IPS DF 4.7 (cell line): ENCODE data around the gene RAB1A.

Source experiments
- DNase-seq: peaks from one replicate; pipeline ENCODE4 v3.0.0-alpha.2; 2013; ENCODE audit warnings: low spot score; ENCODE audit errors: extremely low read depth

RAB1A gene

GRCh38 chr2:65061146-65061909 lies 68.6 kb downstream of the RAB1A start:
- no peak for DNase-seq

GRCh38 chr2:65059071-65059470 lies 70.8 kb downstream of the RAB1A start:
- DNase-seq = no peak

GRCh38 chr2:65057391-65058052 lies 72.4 kb downstream of the RAB1A start:
- no peak for DNase-seq

GRCh38 chr2:65057054-65057375 lies 72.9 kb downstream of the RAB1A start:
- no peak for DNase-seq

GRCh38 chr2:65056215-65057053 lies 73.5 kb downstream of the RAB1A start, which contains the start of gene CEP68:
CEP68 (plus strand) TSS chr2:65056416; CDS start chr2:65069445, 13,029 bp downstream.
- peak; percentile 86 for DNase-seq

GRCh38 chr2:65055422-65056214 lies 74.3 kb downstream of the RAB1A start:
- DNase-seq = no peak

GRCh38 chr2:65054749-65055421 lies 75.0 kb downstream of the RAB1A start:
- no peak for DNase-seq

- no peak for DNase-seq
Observed at GRCh38 chr2:65053199-65053598, 76.7 kb downstream of the RAB1A start.

- no peak for DNase-seq
Observed at GRCh38 chr2:65050931-65051330, 79.0 kb downstream of the RAB1A start.

- DNase-seq = no peak
Observed at GRCh38 chr2:65049010-65049639, 80.8 kb downstream of the RAB1A start.

- no peak for DNase-seq
Observed at GRCh38 chr2:65046633-65047407, 83.1 kb downstream of the RAB1A start.

GRCh38 chr2:65045651-65046050 lies 84.3 kb downstream of the RAB1A start:
- DNase-seq = no peak

- no peak for DNase-seq
Observed at GRCh38 chr2:65044097-65044735, 85.7 kb downstream of the RAB1A start.

- DNase-seq = no peak
Observed at GRCh38 chr2:65043001-65043400, 86.9 kb downstream of the RAB1A start.

GRCh38 chr2:65040400-65041261 lies 89.3 kb downstream of the RAB1A start:
- no peak for DNase-seq

- no peak for DNase-seq
Observed at GRCh38 chr2:65039640-65040039, 90.3 kb downstream of the RAB1A start.

GRCh38 chr2:65037178-65037577 lies 92.7 kb downstream of the RAB1A start:
- no peak for DNase-seq
